ENCODE data around the gene RNF157. TPM values are rescaled to one million over a fixed set of nuclear protein-coding genes. Genes with fewer than 3 reads are reported as not detected.
A peak's percentile ranks its signal among the peaks of the same experiment; 100 is the strongest.

The RNF157 gene
- total and polyA plus RNA-seq, 9 of the 15 experiments (the other 6 are each of a cell fraction or from before 2014, with no cell fraction given), result 8.1 to 31.7 (median 20.8) TPM

GRCh38 chr17:76268991-76269981, 29.0 kb upstream of the RNF157 start (continued):
- TF ChIP-seq THRAP3 (IDR thresholded peaks at IDR 0.05; ENCODE audit: borderline replicate concordance) (no peak), XRCC5 (IDR thresholded peaks at IDR 0.05; ENCODE audit: low read depth, low read length) (peak; percentile 43), MEF2D (tag; conservative IDR thresholded peaks at IDR 0.05; ENCODE audit: low read depth) (no peak; the same call in 1 of the 2 replicates), REST (IDR thresholded peaks at IDR 0.05; ENCODE audit: borderline replicate concordance) (peak; percentile 18; the same call in 1 of the 2 replicates), REST (CRISPR knock-in tag; IDR thresholded peaks at IDR 0.05; ENCODE audit: low read depth) (no peak), ATF6 (CRISPR knock-in tag; IDR thresholded peaks at IDR 0.05) (0 out of 2 replicates have a peak, but pooled peaks have one; percentile 46)
